Activated T-cell treated with anti-CD3 and anti-CD28 coated beads, Interleukin-2, amount 50 U/mL, for 72 hours (primary cell): ENCODE measurements around the gene EGFR. TPM values are rescaled to one million over a fixed set of nuclear protein-coding genes. Genes with fewer than 3 reads are reported as not detected.
"Not testable (repeated sequence)": the region's sequence is repeated elsewhere in the genome, so short reads cannot be mapped to it uniquely, and the experiment has no call there.

Source experiments
- ATAC-seq, 2 donors: fragments of 150-1000 bp; cut with Tn5 transposase; replicated peaks in 1 of 2; 2 replicates each; pipeline ENCODE4 v1.10.0; 2021; ENCODE audit warnings: moderate library complexity in 2 of 2, mild to moderate bottlenecking in 1 of 2
- DNase-seq, 2 donors: peaks; one replicate each; pipeline ENCODE4 v3.0.0; 2021 to 2022; ENCODE audit warnings: mixed read lengths in 1 of 2
- H3K27ac Mint-ChIP-seq: one replicate; pipeline ENCODE4 v1.8.0; 2022; ENCODE audit warnings: mild to moderate bottlenecking, moderate library complexity, mixed read lengths
- H3K27me3 Mint-ChIP-seq: one replicate; pipeline ENCODE4 v1.8.0; 2022; ENCODE audit warnings: low read depth, mixed read lengths
- H3K36me3 Mint-ChIP-seq, 2 donors: one replicate each; pipeline ENCODE4 v1.8.0; 2022; ENCODE audit warnings: mixed read lengths in 2 of 2, mild to moderate bottlenecking in 1 of 2; ENCODE audit not compliant: insufficient read depth in 2 of 2
- H3K4me1 Mint-ChIP-seq: one replicate; pipeline ENCODE4 v1.8.0; 2022; ENCODE audit warnings: low read depth, mixed read lengths
- H3K4me3 Mint-ChIP-seq, 2 donors: one replicate each; pipeline ENCODE4 v1.8.0; 2022; ENCODE audit warnings: mild to moderate bottlenecking in 2 of 2, mixed read lengths in 2 of 2, moderate library complexity in 2 of 2
- H3K9me3 Mint-ChIP-seq, 2 donors: one replicate each; pipeline ENCODE4 v1.8.0; 2022; ENCODE audit warnings: mixed read lengths in 2 of 2
- total RNA-seq, 2 donors: library from RNA; stranded (reverse); gene quantifications; one replicate each; pipeline ENCODE4 v1.2.3, GENCODE V29; 2022

EGFR gene
- total RNA-seq, 2 donors from 2014 or later, result 0.09 TPM; not detected in 1

DNA sequence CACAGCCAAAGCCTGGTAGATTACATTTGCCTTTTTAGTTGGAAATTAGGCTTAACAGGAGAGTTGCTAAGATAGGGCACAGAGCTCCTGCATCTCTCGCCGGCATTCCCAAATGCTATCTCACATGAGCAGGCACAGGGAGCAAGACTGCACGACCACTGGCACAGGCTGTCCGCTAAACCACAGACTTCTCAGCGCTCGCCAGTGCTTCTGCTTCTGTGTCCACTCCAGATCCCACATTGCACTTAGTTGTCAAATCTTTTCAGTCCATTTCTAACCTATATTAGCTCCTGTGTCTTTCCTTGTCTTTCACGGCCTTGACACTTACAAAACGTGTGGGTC is 138.9 kb downstream of the EGFR start:
- no peak overlapping the region for H3K4me3 Mint-ChIP-seq
- DNase-seq, result no peak
- no peaks in the 10 kb centered on the region for H3K9me3 Mint-ChIP-seq
- H3K36me3 Mint-ChIP-seq, result no peaks in the 10 kb centered on the region
- no peak for ATAC-seq
- H3K27me3 Mint-ChIP-seq, result peaks cover 16% of the 10 kb centered on the region
- H3K27ac Mint-ChIP-seq, result no peak overlapping the region
- H3K4me1 Mint-ChIP-seq, result no peaks in the 10 kb centered on the region

- Mint-ChIP-seq H3K4me1 (no peaks in the 10 kb centered on the region), H3K4me3 (no peak overlapping the region), H3K9me3 (no peaks in the 10 kb centered on the region), H3K27ac (no peak overlapping the region), H3K36me3 (no peaks in the 10 kb centered on the region), H3K27me3 (peaks cover 16% of the 10 kb centered on the region)
- DNase-seq (no peak), ATAC-seq (no peak)
Observed at GRCh38 chr7:55158541-55159382, 139.9 kb downstream of the EGFR start.

GRCh38 chr7:55160539-55160938 is 141.7 kb downstream of the EGFR start:
- Mint-ChIP-seq H3K4me1 (no peaks in the 10 kb centered on the region), H3K4me3 (no peak overlapping the region), H3K9me3 (no peaks in the 10 kb centered on the region), H3K27ac (no peak overlapping the region), H3K27me3 (peaks cover 23% of the 10 kb centered on the region), H3K36me3 (no peaks in the 10 kb centered on the region)
- no peak for DNase-seq
- no peak for ATAC-seq

DNA sequence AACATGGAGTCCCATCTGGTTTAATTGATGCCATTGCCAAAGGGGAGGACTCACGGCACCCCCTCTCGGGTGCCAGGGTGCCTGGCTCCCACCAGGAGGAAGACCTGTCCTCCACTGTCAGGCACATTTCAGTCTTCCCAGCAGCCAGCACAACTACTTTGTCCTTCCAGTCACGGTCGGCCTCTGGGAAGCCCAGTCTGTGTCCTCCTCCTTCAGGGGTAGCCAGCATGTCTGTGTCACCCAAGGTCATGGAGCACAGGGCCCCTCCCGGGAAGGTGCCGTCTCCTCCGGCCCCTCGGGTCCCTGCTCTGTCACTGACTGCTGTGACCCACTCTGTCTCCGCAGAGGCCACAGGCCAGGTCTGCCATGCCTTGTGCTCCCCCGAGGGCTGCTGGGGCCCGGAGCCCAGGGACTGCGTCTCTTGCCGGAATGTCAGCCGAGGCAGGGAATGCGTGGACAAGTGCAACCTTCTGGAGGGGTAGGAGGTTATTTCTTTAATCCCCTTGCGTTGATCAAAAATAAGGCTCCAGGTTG is 142.4 kb downstream of the EGFR start:
- no peak overlapping the region for H3K4me3 Mint-ChIP-seq
- peaks cover 23% of the 10 kb centered on the region for H3K27me3 Mint-ChIP-seq
- no peak overlapping the region for H3K27ac Mint-ChIP-seq
- H3K4me1 Mint-ChIP-seq, result no peaks in the 10 kb centered on the region
- ATAC-seq (no peak), DNase-seq (no peak)
- H3K36me3 Mint-ChIP-seq, result no peaks in the 10 kb centered on the region
- H3K9me3 Mint-ChIP-seq, result peaks cover 0 to under 1% of the 10 kb centered on the region in 2 donors

- H3K4me1 Mint-ChIP-seq, result no peaks in the 10 kb centered on the region
- H3K27ac Mint-ChIP-seq, result no peak overlapping the region
- peaks cover 2 to 3% of the 10 kb centered on the region in 2 donors for H3K36me3 Mint-ChIP-seq
- ATAC-seq (no peak), DNase-seq (no peak)
- peaks cover 6 to 10% of the 10 kb centered on the region in 2 donors for H3K9me3 Mint-ChIP-seq
- no peak overlapping the region for H3K4me3 Mint-ChIP-seq
- peaks cover 12% of the 10 kb centered on the region for H3K27me3 Mint-ChIP-seq
Observed at GRCh38 chr7:55162476-55162875, 143.7 kb downstream of the EGFR start.

- H3K27ac Mint-ChIP-seq, result no peak overlapping the region
- ATAC-seq (no peak), DNase-seq (no peak)
- H3K4me1 Mint-ChIP-seq, result no peaks in the 10 kb centered on the region
- peaks cover 2 to 4% of the 10 kb centered on the region in 2 donors for H3K36me3 Mint-ChIP-seq
- H3K9me3 Mint-ChIP-seq, result peaks cover 7 to 11% of the 10 kb centered on the region in 2 donors
- peaks cover 7% of the 10 kb centered on the region for H3K27me3 Mint-ChIP-seq
- no peak overlapping the region for H3K4me3 Mint-ChIP-seq
Observed at GRCh38 chr7:55163733-55164132, 144.9 kb downstream of the EGFR start.

DNA sequence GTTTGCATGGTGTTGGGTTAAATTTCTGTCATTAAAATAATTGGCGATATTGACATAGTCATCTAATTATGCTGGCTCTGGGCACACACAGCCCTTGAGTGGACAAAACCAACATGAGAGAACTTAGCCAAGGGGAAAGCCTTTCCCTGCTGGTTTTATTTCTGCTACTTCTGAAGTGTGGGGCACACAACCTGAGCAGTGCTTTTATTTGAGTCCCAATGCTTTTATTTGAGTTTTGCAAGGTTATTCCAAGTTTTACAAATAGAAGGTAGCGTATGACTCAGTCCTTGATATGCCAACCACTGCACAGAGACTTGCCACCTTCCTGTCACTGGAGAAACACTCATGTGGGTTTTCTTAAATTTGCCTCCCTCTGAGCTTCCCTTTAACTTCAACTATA is 145.7 kb downstream of the EGFR start:
- DNase-seq (no peak), ATAC-seq (no peak)
- H3K9me3 Mint-ChIP-seq, result peaks cover 7 to 11% of the 10 kb centered on the region in 2 donors
- no peak overlapping the region for H3K4me3 Mint-ChIP-seq
- H3K36me3 Mint-ChIP-seq, result peaks cover 2 to 4% of the 10 kb centered on the region in 2 donors
- no peaks in the 10 kb centered on the region for H3K4me1 Mint-ChIP-seq
- peaks cover 7% of the 10 kb centered on the region for H3K27me3 Mint-ChIP-seq
- no peak overlapping the region for H3K27ac Mint-ChIP-seq

- ATAC-seq (no peak), DNase-seq (no peak)
- H3K4me1 Mint-ChIP-seq, result no peaks in the 10 kb centered on the region
- H3K9me3 Mint-ChIP-seq, result peaks cover 7 to 11% of the 10 kb centered on the region in 2 donors
- no peak overlapping the region for H3K4me3 Mint-ChIP-seq
- H3K27me3 Mint-ChIP-seq, result peaks cover 7% of the 10 kb centered on the region
- H3K36me3 Mint-ChIP-seq, result peaks cover 2 to 4% of the 10 kb centered on the region in 2 donors
- H3K27ac Mint-ChIP-seq, result no peak overlapping the region
Observed at GRCh38 chr7:55165176-55165861, 146.5 kb downstream of the EGFR start.

DNA sequence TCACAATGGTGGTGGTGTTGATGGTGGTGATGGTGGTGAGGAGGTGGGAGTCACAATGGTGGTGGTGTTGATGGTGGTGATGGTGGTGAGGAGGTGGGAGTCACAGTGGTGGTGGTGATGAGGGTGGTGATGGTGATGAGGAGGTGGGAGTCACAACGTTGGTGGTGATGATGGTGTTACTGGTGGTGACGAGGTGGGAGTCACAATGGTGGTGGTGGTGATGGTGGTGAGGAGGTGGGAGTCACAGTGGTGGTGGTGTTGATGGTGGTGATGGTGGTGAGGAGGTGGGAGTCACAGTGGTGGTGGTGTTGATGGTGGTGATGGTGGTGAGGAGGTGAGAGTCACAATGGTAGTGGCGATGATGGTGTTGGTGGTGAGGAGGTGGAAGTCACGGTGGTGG is 148.5 kb downstream of the EGFR start:
- Mint-ChIP-seq H3K27me3 (peaks cover 16% of the 10 kb centered on the region), H3K9me3 (peaks cover 9 to 11% of the 10 kb centered on the region in 2 donors)
- not testable (repeated sequence) for H3K4me1 Mint-ChIP-seq, ATAC-seq, DNase-seq, H3K4me3 Mint-ChIP-seq, H3K27ac Mint-ChIP-seq, H3K36me3 Mint-ChIP-seq

DNA sequence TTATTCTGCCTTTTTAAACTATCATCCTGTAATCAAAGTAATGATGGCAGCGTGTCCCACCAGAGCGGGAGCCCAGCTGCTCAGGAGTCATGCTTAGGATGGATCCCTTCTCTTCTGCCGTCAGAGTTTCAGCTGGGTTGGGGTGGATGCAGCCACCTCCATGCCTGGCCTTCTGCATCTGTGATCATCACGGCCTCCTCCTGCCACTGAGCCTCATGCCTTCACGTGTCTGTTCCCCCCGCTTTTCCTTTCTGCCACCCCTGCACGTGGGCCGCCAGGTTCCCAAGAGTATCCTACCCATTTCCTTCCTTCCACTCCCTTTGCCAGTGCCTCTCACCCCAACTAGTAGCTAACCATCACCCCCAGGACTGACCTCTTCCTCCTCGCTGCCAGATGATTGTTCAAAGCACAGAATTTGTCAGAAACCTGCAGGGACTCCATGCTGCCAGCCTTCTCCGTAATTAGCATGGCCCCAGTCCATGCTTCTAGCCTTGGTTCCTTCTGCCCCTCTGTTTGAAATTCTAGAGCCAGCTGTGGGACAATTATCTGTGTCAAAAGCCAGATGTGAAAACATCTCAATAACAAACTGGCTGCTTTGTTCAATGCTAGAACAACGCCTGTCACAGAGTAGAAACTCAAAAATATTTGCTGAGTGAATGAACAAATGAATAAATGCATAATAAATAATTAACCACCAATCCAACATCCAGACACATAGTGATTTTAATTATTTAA is 151.7 kb downstream of the EGFR start:
- H3K9me3 Mint-ChIP-seq, result peaks cover 9 to 11% of the 10 kb centered on the region in 2 donors
- no peak overlapping the region for H3K4me3 Mint-ChIP-seq
- ATAC-seq, result no peak
- peaks cover 2 to 4% of the 10 kb centered on the region in 2 donors for H3K36me3 Mint-ChIP-seq
- no peak overlapping the region for H3K27ac Mint-ChIP-seq
- peaks cover 11% of the 10 kb centered on the region for H3K27me3 Mint-ChIP-seq
- no peak for DNase-seq
- no peaks in the 10 kb centered on the region for H3K4me1 Mint-ChIP-seq

DNA sequence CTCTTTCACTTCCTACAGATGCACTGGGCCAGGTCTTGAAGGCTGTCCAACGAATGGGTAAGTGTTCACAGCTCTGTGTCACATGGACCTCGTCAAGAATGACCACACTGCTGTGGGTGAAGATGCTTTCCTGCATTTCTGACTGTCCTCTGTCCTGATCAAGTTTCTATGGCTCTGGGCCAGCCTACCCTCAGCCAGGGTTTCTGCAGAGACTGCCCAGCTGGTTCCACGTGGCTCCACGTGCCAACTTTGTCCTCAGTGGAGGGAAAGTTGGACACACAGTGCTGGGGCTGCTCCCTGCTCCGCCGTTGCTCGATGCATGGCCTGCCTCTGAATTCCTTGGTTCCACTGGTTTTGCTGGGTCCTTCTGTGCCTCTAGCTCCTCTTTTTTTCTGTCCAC is 152.3 kb downstream of the EGFR start:
- no peak for DNase-seq
- no peak for ATAC-seq
- H3K27me3 Mint-ChIP-seq, result peaks cover 11% of the 10 kb centered on the region

DNA sequence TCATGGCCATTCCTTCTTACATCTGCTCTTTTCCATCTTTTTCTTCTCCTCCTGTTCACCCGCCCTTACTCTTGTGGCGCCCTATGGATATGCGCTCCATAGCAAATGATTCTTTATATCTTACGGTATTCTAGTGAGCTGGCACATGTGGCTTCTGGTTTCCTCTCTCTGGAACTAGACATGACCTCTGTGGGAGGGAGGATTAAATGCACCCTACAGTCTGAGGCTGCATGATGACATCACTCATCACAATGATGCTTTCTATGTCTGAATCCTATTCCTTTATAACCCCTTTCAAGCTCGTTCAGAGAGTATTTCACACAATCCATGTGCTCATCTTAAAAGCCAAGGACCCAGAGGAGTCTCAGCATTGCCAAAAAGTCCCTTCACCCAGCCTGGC is 153.3 kb downstream of the EGFR start:
- H3K4me1 Mint-ChIP-seq, result no peaks in the 10 kb centered on the region
- no peak for ATAC-seq
- no peak for DNase-seq
- H3K4me3 Mint-ChIP-seq, result no peak overlapping the region
- H3K27me3 Mint-ChIP-seq, result peaks cover 11% of the 10 kb centered on the region
- peaks cover 0 to 2% of the 10 kb centered on the region in 2 donors for H3K36me3 Mint-ChIP-seq
- peaks cover 4% of the 10 kb centered on the region in 2 donors for H3K9me3 Mint-ChIP-seq
- no peak overlapping the region for H3K27ac Mint-ChIP-seq

More for the DNA sequence above, 152.3 kb downstream of the EGFR start:
- Mint-ChIP-seq H3K9me3 (peaks cover 9 to 11% of the 10 kb centered on the region in 2 donors), H3K4me1 (no peaks in the 10 kb centered on the region), H3K36me3 (peaks cover 2 to 4% of the 10 kb centered on the region in 2 donors), H3K4me3 (no peak overlapping the region), H3K27ac (no peak overlapping the region)
